Neural progenitor cell (in vitro differentiated cells): ENCODE data around the gene SMARCC1.
"Not testable (repeated sequence)": the region's sequence is repeated elsewhere in the genome, so short reads cannot be mapped to it uniquely, and the experiment has no call there.

ENCODE experiments used
- EZH2 ChIP-seq: fragments of 200-600 bp; sonication (generic); IDR thresholded peaks from 2 replicates; pipeline ENCODE4 v1.6.1; 2017; ENCODE audit warnings: antibody characterized with exemption, mild to moderate bottlenecking, moderate library complexity
- EZH2phosphoT487 ChIP-seq: fragments of 200-600 bp; sonication (generic); IDR thresholded peaks from 2 replicates; pipeline ENCODE4 v1.6.1; 2017; ENCODE audit warnings: antibody characterized with exemption
- TF ChIP-seq, protein P1 (sequence below): fragments of 200-600 bp; sonication (generic); IDR thresholded peaks from 2 replicates; pipeline ENCODE4 v1.5.1; 2017; ENCODE audit warnings: antibody characterized with exemption, mild to moderate bottlenecking

DNA sequence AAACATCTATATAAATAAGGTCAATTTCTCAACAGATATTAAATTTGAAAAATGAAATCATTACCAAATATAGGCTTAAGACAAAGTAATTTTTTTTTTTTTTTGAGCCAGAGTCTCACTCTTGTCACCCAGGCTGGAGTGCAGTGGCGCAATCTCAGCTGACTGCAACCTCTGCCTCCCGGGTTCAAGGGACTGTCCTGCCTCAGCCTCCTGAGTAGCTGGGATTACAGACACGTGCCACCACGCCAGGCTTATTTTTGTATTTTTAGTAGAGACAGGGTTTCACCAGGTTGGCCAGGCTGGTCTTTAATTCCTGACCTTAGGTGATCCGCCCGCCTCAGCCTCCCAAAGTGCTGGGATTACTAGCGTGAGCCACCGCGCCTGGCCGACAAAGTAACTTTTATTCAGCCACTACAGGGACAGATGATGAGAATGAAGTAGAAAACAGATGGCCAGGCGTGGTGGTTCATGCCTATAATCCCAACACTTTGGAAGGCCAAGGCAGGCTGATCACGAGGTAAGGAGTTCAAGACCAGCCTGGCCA is 30.8 kb downstream of the SMARCC1 start:
- TF ChIP-seq, protein P1, sequence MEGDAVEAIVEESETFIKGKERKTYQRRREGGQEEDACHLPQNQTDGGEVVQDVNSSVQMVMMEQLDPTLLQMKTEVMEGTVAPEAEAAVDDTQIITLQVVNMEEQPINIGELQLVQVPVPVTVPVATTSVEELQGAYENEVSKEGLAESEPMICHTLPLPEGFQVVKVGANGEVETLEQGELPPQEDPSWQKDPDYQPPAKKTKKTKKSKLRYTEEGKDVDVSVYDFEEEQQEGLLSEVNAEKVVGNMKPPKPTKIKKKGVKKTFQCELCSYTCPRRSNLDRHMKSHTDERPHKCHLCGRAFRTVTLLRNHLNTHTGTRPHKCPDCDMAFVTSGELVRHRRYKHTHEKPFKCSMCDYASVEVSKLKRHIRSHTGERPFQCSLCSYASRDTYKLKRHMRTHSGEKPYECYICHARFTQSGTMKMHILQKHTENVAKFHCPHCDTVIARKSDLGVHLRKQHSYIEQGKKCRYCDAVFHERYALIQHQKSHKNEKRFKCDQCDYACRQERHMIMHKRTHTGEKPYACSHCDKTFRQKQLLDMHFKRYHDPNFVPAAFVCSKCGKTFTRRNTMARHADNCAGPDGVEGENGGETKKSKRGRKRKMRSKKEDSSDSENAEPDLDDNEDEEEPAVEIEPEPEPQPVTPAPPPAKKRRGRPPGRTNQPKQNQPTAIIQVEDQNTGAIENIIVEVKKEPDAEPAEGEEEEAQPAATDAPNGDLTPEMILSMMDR: not testable (repeated sequence)
- not testable (repeated sequence) for TF ChIP-seq EZH2, EZH2phosphoT487
